ENCODE data around the gene NRIP3.

Gene NRIP3

GRCh38 chr11:9003573-9004182, at the start of gene NRIP3:
TSS of gene NRIP3 (minus strand) at chr11:9004001. CDS start at chr11:9003935, 66 bp downstream.
- DNase-seq, result peak; percentile 82

- DNase-seq, result no peak
These were observed 48.5 kb upstream of the NRIP3 start for GRCh38 chr11:9052316-9052715.

GRCh38 chr11:9049959-9050358, 46.2 kb upstream of the NRIP3 start:
- DNase-seq, result no peak

GRCh38 chr11:9047964-9048523, 44.2 kb upstream of the NRIP3 start:
- DNase-seq, result no peak

- no peak for DNase-seq
These were observed 42.7 kb upstream of the NRIP3 start for GRCh38 chr11:9046481-9046880.

- DNase-seq, result no peak
These were observed 38.7 kb upstream of the NRIP3 start for GRCh38 chr11:9042488-9042887.

GRCh38 chr11:9041747-9042146, 37.9 kb upstream of the NRIP3 start:
- no peak for DNase-seq

GRCh38 chr11:9040410-9040809, 36.6 kb upstream of the NRIP3 start:
- DNase-seq, result no peak

- no peak for DNase-seq
These were observed 36.1 kb upstream of the NRIP3 start for GRCh38 chr11:9039863-9040262.

GRCh38 chr11:9039198-9039597, 35.4 kb upstream of the NRIP3 start:
- DNase-seq, result peak; percentile 14

- DNase-seq, result no peak
These were observed 34.7 kb upstream of the NRIP3 start for GRCh38 chr11:9038541-9038940.

GRCh38 chr11:9037963-9038362, 34.2 kb upstream of the NRIP3 start:
- no peak for DNase-seq

- no peak for DNase-seq
These were observed 33.4 kb upstream of the NRIP3 start for GRCh38 chr11:9037046-9037780.

GRCh38 chr11:9030601-9031000, 26.8 kb upstream of the NRIP3 start:
- DNase-seq, result no peak

GRCh38 chr11:9029422-9029821, 25.6 kb upstream of the NRIP3 start:
- no peak for DNase-seq

- DNase-seq, result no peak
These were observed 24.8 kb upstream of the NRIP3 start for GRCh38 chr11:9028581-9028980.

- DNase-seq, result no peak
These were observed 21.5 kb upstream of the NRIP3 start for GRCh38 chr11:9025101-9025850.

- no peak for DNase-seq
These were observed 19.3 kb upstream of the NRIP3 start for GRCh38 chr11:9022961-9023680.

GRCh38 chr11:9020916-9021315, 17.1 kb upstream of the NRIP3 start:
- DNase-seq, result no peak

- DNase-seq, result no peak
These were observed 16.1 kb upstream of the NRIP3 start for GRCh38 chr11:9019861-9020260.

GRCh38 chr11:9017773-9018172, 14.0 kb upstream of the NRIP3 start:
- DNase-seq, result peak; percentile 56

GRCh38 chr11:9016916-9017642, 13.3 kb upstream of the NRIP3 start:
- DNase-seq, result no peak
